LoVo (cell line): ENCODE measurements around the gene NCOA4.
A peak's percentile ranks its signal among the peaks of the same experiment; 100 is the strongest.
"Not testable (repeated sequence)": the region's sequence is repeated elsewhere in the genome, so short reads cannot be mapped to it uniquely, and the experiment has no call there.

Experiments used
- DNase-seq: peaks from one replicate; pipeline ENCODE4 v3.0.0-alpha.2; 2016; ENCODE audit warnings: low spot score

NCOA4 gene

GRCh38 chr10:46030091-46030937 lies at the start of gene NCOA4:
NCOA4 (minus strand) TSS chr10:46030623; CDS start chr10:46016680, 13,943 bp downstream.
- peak; percentile 98 for DNase-seq

GRCh38 chr10:46079831-46080585 lies 49.6 kb upstream of the NCOA4 start:
- no peak for DNase-seq

DNA sequence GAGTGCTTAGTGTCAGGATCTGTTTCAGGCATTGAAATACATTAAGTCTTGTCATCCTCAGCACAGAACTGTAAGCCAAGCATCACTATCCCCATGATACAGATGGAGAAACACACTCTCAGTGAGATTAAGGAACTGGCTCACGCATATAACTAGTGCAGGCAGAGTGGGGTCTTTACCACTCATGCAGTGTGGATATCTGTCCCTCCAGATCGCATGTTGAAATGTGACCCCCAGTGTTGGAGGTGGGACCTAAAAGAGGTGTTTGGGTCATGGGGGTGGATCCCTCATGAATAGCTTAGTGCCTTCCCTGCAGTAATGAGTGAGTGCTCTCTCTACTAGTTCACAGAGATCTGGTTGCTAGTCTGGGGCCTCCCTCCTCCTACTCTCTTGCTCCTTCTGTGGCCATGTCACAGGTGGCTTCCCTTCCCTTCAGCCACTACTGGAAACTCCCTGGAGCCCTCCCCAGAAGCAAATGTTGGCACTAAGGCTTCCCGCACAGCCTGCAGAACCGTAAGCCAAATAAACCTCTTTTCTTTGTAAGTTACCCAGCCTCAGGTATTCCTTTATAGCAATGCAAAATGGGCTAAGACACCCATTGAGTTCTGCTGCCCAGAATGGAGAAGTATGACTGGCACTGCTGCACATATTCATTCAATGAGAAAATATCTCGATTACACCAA lies 47.4 kb upstream of the NCOA4 start:
- DNase-seq: no peak

DNA sequence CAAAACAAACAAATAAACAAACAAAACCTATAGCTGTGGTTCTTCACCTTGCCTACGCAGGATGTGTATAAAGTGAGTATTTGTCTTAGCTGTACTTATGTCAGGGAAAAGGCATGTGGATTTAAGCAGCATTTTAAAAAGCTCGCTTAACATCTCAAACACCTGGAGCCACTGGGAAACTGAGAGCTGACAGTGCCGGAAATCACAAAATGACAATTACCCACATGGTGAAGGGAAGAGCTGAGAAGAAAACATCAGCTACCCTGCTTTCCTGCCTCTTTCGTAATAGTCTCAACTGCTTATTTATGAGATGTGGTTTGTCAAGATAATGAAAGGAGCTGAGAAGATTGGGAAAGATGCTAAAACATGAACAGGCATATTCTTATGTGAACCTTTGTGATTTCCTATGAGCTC lies 46.7 kb upstream of the NCOA4 start:
- no peak for DNase-seq

GRCh38 chr10:46075869-46076268 lies 45.4 kb upstream of the NCOA4 start:
- DNase-seq: no peak

DNA sequence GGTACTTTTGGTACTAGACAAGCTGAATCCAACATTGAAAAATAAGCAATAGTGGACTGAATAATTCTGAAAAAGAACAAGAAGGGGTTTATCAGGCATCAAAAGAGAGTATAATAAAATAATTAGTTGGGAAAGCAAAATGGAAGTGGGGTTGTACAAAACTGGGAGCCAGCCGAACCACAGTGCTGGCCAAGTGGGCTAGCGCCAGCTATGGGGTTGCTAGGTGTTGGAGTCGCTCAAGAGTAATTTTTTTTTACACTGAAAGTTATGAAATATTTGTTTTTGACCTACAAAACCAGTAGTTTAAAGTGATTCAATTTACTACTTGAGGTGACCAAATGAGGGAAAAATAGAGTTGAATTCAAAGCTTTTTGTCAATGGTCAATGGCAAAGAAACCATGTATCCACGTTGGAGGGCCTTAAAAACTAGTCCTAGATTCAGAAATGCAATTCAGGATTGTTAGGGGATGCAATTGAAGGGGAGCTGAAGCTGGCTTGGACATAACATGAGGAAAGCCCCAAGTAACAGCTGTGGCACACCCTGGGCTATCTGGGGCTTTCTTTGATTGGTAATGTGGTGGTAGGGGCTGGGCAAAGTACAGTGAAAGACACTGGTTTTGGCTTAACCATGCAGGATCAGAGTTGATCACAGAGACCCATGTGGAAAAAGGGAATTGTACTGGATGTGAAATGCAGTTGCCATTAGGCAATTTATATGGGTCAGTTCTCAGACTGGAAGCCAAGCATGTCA lies 43.9 kb upstream of the NCOA4 start:
- no peak for DNase-seq

- no peak for DNase-seq
Observed at GRCh38 chr10:46073564-46073963, 43.1 kb upstream of the NCOA4 start.

- DNase-seq: no peak
Observed at GRCh38 chr10:46070749-46071148, 40.3 kb upstream of the NCOA4 start.

GRCh38 chr10:46069771-46070463 lies 39.5 kb upstream of the NCOA4 start:
- DNase-seq: no peak

DNA sequence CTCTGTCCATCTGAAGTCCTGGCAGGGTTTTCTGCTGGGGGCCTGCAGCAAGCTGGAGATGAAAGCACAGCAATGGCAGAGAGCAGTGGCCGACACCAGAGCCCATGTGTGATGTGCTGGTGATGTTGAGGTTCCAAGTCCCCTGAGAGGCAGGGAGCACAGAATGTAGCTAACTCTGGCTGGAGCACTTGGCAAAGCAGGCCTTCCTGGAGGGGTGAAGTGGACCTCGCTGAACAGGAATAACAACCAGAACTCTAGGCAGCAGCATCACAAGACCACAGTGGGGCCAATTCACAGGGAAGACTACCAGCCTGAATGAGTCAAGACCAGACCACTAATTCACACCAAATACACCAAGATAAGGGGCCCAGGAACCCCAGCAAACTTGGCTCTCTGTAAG lies 38.5 kb upstream of the NCOA4 start:
- DNase-seq: no peak

- no peak for DNase-seq
Observed at GRCh38 chr10:46068117-46068516, 37.7 kb upstream of the NCOA4 start.

- no peak for DNase-seq
Observed at GRCh38 chr10:46064269-46064817, 33.9 kb upstream of the NCOA4 start.

- no peak for DNase-seq
Observed at GRCh38 chr10:46062723-46063428, 32.5 kb upstream of the NCOA4 start.

GRCh38 chr10:46060706-46061105 lies 30.3 kb upstream of the NCOA4 start:
- DNase-seq: no peak

GRCh38 chr10:46057927-46058326 lies 27.5 kb upstream of the NCOA4 start:
- not testable (repeated sequence) for DNase-seq

DNA sequence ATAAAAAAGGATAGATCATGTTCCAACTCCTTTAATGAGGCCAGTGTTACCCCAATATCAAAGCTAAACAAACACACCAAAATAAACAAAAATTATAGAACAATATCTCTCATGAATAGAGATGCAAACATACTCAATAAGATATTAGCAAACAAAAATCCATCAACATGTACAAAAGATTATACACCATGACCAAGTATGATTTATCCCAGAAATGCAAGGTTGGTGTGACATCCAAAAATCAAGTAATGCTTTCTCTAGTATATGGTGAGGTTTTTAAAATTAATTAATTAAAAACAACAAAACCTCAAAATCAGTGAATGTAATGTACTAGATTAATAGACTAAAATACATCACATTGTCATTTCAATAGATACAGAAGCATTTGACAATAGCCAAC lies 26.6 kb upstream of the NCOA4 start:
- no peak for DNase-seq

DNA sequence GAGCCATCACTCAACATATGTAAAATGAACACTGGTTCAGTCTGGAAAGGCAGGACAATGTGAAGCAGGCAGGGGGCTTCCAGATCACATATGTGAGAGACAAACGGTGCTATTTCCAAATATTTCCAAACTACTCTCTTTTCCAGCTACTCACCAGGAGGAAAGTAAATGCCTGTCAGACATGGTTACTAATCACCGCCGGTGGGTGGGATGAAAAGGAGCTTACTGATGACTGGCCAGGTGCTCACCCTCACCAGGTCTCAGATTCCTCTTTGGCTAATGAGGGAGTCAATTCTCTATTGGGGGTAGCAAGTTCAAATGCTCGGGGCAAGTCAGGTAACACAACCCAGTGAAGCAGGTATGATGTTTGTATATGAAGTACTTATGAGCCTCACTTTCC lies 25.3 kb upstream of the NCOA4 start:
- no peak for DNase-seq

GRCh38 chr10:46053534-46054434 lies 23.4 kb upstream of the NCOA4 start:
- DNase-seq: no peak

- no peak for DNase-seq
Observed at GRCh38 chr10:46052791-46053375, 22.5 kb upstream of the NCOA4 start.
